ENCODE results near the gene MKRN2OS.
A peak's percentile ranks its signal among the peaks of the same experiment; 100 is the strongest.

MKRN2OS gene, protein sequence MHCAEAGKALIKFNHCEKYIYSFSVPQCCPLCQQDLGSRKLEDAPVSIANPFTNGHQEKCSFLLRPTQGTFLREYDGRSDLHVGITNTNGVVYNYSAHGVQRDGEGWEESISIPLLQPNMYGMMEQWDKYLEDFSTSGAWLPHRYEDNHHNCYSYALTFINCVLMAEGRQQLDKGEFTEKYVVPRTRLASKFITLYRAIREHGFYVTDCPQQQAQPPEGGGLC

DNA sequence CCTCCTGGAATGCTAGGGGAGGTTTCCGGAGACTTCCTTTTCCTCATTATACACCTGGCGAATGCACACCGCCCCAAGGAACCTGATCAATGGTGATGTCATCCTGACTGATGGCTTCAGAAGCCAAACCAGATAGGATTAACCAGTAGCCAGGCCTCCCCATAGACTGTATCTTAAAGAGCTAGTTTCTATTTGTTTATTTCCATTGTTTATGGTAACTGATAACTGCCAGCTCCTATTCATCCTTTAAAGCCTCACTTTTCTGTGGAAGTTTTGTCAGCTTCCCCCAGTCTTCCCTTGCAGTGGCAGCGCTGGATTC lies at the start of gene MKRN2OS:
TSS of gene MKRN2OS (minus strand) at position 27 of the 319 bp plus-strand sequence. CDS start 35 bp downstream, outside the sequence.
- DNase-seq = no peak

DNA sequence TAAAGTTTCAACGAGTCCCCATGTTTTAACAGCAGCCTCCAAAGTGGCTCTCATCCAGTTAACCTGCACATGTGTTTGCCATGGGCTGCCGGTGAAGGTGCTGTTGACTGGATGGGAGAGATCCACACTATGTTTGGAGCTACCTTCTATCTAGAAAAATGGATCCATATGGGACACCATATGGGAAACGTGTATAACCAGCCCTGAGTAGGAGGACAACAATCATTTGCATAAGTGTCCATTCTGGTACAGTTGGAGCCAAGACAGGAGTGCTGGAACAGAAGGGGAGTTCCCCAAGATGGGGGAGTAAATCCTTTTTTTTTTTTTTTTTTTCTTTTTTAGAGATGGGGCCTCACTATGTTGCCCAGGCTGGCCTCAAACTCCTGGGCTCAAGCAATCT lies 48.2 kb upstream of the MKRN2OS start:
- no peak for DNase-seq

DNA sequence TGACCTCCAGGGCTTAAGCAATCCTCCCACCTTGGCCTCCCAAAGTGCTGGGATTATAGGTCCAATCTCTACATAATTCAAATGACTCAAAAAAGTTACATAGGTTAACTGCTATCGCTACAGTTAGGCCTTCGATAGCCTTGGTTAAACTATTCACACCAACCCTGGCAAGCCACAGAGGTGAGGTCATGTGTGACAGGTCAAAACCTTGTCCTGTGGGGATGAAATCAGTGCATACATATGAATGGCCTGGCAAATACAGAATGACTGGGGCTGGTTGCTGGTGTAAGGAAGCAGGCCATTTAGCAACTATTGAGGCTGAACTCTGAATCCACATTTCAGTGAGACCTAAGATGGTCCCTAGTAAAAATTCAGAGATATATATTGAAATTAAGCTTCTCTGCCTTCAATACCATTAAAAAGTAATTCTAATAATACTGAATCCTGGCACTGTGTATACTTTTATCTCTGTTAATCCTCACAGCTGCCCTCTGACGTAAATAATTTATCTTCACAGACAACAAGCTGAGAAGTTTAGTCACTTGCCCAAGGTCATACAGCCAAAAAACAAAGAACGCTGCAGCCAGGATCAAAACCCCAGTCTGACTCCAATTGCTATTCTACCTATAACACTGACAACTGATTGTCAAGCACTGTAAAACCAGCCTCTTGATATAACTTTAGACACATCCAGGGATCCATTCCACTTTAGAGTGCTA lies 46.9 kb upstream of the MKRN2OS start:
- no peak for DNase-seq

DNA sequence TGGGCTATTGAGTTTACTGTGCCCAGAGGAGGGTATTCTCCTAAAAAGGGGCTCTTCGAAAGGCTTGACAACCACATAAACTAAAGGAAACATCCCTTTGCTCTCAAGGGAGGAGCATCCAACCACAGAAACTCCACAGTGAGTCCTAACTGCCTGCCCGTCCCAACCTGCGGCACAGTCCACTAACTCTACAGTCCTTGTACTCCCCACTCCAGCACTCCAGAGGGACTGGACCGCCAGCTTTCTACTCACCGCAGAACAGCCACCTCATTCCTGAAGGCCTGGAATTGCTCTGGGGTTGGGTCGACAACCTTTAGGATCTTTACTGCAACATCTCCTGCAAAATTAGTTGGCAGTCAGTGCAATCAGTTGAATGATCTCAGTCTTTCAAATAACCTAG lies 46.2 kb upstream of the MKRN2OS start:
- no peak for DNase-seq

DNA sequence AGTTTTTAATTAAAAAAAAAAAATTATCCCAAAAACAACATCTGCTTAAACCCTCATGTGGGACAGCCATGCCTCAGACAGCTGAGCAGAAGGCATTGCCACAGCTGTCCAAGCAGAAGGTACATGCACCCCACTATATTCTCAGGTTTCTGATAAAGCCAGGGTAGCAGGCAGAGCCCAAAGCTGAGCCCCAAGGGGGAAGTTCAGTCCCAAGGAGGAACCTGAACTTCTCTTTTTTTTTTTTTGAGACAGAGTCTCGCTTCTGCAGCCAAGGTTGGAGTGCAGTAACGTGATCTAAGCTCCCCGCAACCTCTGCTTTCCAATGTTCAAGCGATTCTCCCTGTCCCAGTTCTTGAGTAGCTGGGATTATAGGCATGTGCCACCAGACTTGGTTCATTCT lies 44.8 kb upstream of the MKRN2OS start:
- peak; percentile 45 to 50 for DNase-seq

DNA sequence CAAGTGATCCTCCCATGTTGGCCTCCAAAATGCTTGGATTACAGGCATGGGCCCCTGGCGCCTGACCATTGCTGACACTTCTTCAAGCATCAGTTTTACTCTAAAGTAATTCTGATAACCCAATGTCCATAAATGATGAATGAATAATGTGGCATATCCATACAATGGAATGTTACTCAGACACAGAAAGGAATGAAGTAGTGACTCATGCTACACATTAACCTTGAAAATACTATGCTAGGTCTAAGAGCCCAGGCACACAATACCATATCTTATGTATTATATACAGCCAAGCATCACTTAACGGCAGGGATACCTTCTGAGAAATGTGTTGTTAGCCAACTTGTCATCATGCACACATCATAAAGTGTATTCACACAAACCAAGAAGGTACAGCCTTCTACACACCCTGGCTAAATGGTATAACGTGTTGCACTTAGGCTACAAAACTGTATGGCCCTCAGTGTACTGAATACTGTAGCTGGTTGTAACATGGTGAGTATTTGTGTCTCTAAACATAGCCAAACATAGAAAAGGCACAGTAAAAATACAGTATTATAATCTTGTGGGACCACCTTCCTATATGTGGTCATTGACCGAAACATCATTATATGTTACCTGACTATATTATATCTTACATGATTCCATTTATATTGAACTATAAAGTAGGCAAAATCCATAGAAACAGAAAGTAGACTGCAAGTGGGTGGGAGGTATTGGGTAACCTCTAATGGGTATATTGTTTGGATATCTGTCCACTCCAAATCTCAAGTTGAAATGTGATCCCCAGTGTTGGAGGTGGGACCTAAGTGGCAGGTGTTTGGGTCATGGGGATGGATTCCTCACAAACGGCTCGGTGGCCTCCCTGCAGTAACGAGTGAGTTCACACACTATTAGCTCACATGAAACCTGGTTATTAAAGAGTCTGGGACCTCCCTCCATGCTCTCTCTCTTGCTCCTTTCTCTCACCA lies 43.0 kb upstream of the MKRN2OS start:
- DNase-seq = no peak

DNA sequence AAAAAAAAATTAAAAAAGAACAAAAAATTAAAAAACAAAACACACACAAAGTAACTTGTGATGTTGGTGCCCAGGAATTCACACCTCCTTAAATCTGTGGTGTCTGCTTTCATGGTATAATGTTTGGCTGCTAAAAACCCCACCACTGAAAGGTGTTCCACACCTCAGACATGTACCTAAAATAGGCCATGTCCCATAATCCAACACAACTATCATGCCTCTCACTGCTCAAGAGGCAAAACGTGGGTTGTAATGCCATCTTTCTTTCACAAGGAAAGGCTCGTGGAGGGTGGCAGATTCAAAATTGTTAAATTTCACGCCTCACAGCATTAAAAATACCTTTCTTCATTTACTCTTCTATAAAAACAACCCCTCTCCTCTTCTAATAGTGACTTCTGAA lies 41.1 kb upstream of the MKRN2OS start:
- no peak for DNase-seq

DNA sequence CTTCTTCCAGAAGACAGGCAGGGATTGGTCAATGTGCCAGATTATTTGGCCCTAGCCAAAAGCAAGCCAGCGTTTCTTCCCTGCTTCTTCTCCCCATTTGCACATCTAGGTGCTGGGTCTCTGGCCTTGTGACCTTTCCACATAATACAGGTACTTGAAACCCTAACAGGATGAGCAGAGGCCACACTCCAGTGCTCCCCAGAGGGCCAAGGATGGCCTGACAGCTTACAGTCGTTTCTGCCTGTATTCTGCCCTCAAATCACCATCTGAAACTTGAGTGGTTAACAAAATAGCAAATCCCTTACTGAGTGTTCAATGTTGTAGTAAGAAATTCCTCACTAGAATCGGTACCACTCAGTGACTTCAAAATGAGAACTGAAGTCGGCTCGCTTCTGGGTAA lies 40.7 kb upstream of the MKRN2OS start:
- DNase-seq = no peak

DNA sequence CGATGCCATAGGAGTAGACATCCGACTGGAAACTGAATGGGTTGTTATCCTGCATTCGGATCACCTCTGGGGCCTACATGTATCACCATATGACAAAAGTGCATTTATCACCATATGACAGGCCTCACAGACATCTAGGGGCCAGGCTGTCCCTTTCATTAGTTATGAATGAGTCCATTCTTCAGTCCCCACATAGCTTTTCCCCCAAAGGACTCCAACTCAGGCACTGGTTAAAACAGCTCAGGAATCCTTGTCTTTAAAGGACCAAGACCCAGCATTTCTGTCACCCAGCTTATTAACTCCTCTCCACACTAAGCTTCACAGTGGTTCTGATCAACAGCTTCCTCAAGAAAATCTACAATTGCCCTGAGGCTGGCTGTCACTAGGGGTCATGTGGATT lies 39.9 kb upstream of the MKRN2OS start:
- DNase-seq = no peak

DNA sequence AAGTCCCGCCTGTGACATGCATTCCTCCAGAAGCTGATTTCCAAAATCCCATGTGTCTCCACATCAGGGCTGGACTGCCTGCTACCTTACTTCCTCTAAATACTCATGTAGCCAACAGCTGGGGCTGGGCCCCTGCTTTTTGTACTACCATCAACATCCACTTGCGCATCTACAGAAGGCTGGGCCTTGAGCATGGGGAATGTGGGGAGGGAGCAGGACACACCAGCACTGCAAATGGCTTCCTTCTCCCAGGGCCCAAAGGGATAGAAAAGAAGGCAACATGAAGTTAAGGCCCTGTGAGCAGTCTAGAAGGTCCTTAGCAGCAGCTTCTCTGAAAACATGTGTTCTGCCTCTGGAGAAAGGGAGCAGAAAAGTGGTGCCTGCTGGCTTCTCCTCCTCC lies 38.8 kb upstream of the MKRN2OS start:
- no peak for DNase-seq

DNA sequence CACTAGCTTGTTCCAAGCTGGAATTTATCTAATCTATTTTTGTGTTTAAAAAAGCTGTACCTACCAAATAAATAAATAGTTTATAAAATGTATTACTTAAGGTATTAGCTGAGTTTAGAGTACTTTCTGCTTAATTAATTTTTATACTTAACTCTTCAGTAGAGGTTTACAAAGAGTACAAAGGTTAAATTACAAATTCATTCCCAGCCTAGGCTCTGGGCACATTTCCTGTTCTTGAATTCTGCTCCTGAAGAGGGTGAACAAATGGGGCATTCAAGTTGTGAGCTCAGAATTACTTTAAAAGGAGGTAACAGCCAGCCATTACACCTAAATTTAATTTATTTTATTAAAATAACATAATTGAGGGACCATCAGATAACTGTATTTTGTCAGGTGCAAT lies 38.0 kb upstream of the MKRN2OS start:
- DNase-seq = no peak

DNA sequence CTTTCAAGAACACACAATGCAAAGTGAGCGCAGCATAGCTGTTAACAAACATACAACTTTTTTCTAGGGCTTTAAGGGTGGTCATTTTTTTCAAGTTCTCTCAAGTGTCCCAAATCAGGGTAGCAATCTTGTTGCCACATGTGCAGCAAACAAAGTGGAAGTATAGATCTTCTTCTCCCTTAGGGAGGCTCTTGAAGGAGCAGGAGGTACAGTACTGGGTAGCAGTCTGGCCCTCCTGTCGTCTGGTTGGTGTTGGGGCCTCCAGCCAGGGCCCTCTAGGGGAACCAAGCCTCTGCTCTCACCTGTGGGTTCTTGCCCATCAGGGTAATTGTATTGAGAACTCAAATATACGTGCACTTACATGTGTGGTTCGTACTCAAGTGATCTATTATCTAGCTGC lies 37.4 kb upstream of the MKRN2OS start:
- no peak for DNase-seq

DNA sequence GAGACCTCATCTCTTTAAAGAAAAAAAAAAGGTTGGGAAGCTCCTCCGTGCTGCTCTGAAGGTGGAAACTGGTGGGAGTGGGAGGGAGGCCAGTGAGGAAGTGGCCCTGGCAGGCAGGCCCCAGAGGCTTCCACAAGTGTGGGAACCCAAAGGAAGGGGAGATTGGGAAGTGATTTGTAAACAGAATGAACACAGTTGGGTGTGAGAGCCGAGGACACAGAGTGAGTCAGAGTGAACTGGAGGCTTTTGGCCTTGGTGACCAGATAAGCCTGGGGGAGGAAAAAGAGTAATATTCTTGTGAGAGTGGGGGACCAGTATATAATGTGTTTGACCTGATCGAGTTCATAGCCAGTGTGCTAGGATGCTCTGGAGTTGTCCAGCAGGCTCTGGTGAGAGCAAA lies 34.6 kb upstream of the MKRN2OS start:
- DNase-seq = peak; percentile 49 to 87

DNA sequence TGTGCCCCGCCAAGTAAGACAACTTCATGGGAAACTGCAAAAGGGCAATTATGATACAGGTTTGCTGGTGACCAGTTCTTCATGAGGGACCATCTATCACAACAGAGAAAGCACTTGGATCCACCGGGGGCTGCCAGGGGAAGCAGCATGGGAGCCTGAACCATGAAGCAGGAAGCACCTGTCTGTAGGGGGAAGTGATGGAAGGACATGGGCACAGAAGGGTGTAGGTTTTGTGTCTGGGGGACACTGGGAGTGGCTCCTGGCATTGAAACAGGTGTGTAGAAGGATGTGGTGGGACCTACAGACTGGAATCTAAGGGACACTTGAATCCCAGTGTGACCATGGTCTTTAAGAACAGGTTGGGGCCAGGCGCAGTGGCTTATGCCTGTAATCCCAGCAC lies 34.2 kb upstream of the MKRN2OS start:
- no peak for DNase-seq

DNA sequence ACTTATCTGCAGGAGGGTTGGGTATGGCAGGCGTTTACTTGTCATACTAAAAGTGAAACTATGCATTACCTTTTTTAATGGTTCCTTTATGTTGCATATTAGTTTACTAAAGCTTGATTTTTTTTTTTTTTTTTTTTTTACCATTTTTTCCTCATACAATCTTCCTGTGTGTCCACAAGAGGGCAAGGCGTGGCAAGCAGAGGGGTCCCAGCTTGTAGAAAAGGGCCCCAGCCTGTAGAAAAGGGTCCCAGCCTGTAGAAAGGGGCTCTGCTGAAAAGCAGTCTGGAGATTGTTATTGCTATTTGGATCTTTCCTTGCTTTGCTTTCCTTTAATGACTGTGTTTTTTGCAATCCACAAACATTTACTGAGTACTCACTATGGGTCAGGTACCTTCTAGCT lies 33.4 kb upstream of the MKRN2OS start:
- no peak for DNase-seq

DNA sequence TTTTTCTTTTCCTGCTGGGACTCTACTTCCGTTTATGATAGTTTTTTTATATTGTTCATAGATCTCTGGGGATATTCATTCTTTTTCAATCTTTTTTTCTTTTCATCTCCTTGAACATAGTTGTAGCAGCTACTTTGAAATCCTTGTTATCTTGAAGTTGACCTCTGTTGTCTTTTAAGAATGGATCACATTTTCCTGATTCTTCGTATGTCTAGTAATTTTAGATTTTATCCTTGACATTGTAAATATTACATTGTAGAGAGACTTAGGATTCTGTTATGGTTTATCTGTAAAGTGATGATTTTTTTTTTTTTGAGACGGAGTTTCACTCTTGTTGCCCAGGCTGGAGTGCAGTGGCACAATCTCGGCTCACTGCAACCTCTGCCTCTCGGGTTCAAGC lies 32.1 kb upstream of the MKRN2OS start:
- no peak for DNase-seq

DNA sequence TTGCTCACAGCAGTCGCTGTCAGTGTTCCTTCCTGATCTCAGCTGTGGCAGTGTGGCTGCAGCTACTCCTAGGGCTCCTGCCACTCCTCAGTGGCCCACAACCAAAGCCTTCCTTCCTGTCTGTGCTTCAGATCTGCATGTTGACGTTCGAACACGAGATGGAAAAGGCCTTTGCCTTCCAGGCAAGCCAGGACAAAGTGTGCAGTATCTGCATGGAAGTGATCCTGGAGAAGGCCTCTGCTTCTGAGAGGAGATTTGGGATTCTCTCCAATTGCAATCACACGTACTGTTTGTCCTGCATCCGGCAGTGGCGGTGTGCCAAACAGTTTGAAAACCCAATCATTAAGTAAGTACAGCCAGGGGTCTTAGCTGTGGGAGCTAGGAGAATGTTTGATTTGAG lies 29.4 kb upstream of the MKRN2OS start:
- DNase-seq = no peak

DNA sequence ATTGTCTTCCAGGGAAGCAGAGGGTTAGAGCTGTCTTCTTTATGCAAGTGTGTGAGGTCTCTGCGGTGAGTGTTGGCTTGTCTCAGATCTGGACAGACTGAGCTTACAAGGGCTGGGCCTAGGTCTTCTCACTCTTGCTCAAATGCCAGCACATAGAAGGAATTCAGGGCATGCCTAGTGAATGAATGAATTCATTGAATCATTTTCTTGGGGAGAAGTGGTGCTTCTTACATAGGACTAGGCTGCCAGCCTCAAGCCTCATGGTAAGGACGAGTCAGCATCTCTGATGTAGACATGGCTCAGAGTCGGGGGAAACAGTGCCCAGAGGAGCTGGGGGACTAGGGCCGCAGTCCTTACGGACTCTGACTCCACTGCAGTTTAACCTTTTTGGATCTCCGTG lies 28.8 kb upstream of the MKRN2OS start:
- DNase-seq = no peak

DNA sequence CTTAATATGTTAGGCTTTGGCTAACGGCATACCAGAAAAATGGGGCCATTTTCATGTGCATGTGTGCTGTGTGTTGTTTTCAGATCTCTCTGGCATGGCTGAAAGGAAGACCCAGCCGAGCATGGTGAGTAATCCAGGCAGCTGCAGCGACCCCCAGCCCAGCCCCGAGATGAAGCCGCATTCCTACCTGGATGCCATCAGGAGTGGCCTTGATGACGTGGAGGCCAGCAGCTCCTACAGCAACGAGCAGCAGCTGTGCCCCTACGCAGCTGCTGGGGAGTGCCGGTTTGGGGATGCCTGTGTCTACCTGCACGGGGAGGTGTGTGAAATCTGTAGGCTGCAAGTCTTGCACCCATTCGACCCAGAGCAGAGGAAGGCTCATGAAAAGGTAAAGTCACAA lies 26.7 kb upstream of the MKRN2OS start:
- no peak for DNase-seq

DNA sequence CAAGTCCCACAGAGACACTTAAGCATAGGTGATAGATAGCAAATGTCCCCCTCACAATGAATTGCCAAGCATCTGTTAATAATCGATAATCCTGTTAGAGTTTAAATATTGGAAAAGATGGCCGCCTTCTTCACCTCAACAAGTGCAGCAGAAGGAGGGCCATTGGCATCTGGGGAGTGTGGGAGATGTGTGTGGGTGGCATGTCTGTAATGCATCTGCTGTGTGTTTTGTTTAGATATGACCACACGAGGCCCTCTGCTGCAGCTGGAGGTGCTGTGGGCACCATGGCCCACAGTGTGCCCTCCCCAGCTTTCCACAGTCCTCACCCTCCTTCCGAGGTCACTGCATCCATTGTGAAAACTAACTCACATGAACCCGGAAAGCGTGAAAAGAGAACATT lies 24.5 kb upstream of the MKRN2OS start:
- no peak for DNase-seq

DNA sequence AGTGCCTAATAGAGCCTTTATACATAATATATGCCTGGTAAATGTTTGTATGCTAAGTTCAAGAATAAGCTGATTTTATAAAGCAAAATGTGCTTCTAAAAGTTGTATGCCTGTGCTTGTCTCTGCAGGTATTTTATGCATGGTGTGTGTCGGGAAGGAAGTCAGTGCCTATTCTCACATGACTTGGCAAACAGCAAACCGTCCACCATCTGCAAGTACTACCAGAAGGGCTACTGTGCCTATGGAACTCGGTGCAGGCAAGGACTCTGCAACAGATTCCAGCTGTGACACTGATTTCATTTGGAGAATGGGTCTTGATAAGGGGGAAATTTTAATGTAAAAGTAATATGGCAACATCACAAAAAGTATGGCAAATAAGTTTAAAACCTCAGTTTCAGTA lies 23.4 kb upstream of the MKRN2OS start:
- DNase-seq = no peak

DNA sequence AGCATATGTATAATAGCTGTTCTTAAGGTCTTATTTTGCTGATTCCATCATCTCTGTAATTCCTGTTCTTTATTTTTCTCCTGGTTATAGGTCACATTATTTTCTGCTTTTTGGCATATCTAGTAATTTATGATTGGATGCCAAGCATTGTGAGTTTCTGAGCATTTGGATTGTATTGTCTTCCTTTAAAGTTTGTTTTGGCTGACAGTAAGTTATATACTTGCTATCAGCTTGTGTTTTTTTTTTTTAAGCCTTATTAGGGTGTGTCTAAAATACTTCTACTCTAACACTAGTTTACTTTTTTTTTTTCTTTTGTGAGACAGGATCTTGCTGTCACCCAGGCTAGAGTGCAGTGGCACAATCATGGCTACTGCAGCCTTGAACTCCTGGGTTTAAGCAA lies 21.7 kb upstream of the MKRN2OS start:
- no peak for DNase-seq

DNA sequence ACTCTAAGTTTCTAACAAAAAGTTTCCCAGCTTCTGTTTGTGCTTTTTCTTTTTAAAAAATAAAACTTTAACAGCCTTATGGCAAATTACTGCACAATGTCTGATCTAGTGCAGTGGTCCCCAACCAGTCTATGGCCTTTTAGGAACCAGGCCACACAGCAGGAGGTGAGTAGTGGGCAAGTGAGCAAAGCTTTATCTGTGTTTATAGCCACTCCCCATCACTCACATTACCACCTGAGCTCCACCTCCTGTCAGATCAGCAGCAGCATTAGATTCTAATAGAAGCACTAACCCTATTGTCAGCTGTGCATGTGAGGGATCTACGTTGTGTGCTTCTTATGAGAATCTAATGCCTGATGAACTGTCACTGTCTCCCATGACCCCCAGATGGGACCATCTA lies 17.2 kb upstream of the MKRN2OS start:
- no peak for DNase-seq

DNA sequence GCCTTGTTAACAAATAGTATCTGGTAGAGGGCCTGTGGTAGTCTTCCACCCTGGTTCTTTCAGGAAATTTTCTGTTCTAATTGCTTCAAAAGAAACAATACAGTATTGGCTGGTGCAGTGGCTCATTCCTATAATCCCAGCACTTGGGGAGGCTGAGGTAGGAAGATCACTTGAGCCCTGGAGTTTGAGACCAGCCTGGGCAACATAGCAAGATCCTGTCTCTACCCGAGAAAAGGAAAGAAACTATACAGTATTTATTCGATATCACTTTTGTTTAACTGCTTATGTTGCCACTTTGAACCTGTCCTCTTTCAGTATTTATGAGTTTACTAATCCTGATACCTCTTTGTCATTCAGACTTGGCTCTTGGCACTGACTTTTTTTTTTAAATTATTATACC lies 16.1 kb upstream of the MKRN2OS start:
- no peak for DNase-seq

Data from inflammatory macrophage treated with lipopolysaccharide for 1 hour (primary cell).